Astrocyte of the cerebellum (primary cell): ENCODE measurements around the gene PDE11A.

ENCODE experiments used
- DNase-seq: peaks from one replicate; pipeline ENCODE4 v3.0.0-alpha.2; 2011; ENCODE audit warnings: low read depth
- H3K4me3 ChIP-seq: 2 replicates; pipeline ENCODE4 v1.5.1; 2011; ENCODE audit warnings: mild to moderate bottlenecking, low read depth, low read length, moderate library complexity
- CTCF ChIP-seq: IDR thresholded peaks from 2 replicates; pipeline ENCODE4 v1.5.1; 2012; ENCODE audit warnings: low read length, low read depth, moderate library complexity, mild to moderate bottlenecking; ENCODE audit errors: missing control alignments
- in situ Hi-C: cut with HindIII; loops from 2 replicates; pipeline ENCODE4 v1.10.0; 2017; ENCODE audit warnings: low sequenced_read_pairs

The PDE11A gene

GRCh38 chr2:177589186-177589585 is 483.4 kb downstream of the PDE11A start:
- no peak for TF ChIP-seq CTCF
- H3K4me3 ChIP-seq, result no peak overlapping the region
- in situ Hi-C loops, result no loop called here
- no peak for DNase-seq

- DNase-seq, result no peak
- no peak for TF ChIP-seq CTCF
- in situ Hi-C loops, result no loop called here
- H3K4me3 ChIP-seq, result no peak overlapping the region
Observed at GRCh38 chr2:177588671-177589070, 483.9 kb downstream of the PDE11A start.

GRCh38 chr2:177587371-177587770 is 485.2 kb downstream of the PDE11A start:
- TF ChIP-seq CTCF, result no peak
- no peak for DNase-seq
- no peak overlapping the region for H3K4me3 ChIP-seq
- in situ Hi-C loops, result no loop called here

GRCh38 chr2:177586154-177586553 is 486.4 kb downstream of the PDE11A start:
- no peak overlapping the region for H3K4me3 ChIP-seq
- no peak for TF ChIP-seq CTCF
- in situ Hi-C loops, result no loop called here
- no peak for DNase-seq

GRCh38 chr2:177585234-177585863 is 487.2 kb downstream of the PDE11A start:
- DNase-seq, result no peak
- H3K4me3 ChIP-seq, result no peak overlapping the region
- in situ Hi-C loops, result no loop called here
- no peak for TF ChIP-seq CTCF

GRCh38 chr2:177584030-177584692 is 488.4 kb downstream of the PDE11A start:
- H3K4me3 ChIP-seq, result no peak overlapping the region
- in situ Hi-C loops, result no loop called here
- DNase-seq, result no peak
- TF ChIP-seq CTCF, result no peak
